Fibroblast of skin of left quadriceps (primary cell): ENCODE data around the gene EFCC1.
"Not testable (repeated sequence)": the region's sequence is repeated elsewhere in the genome, so short reads cannot be mapped to it uniquely, and the experiment has no call there.

Source experiments
- DNase-seq, 2 experiments: peaks; one replicate each; pipeline ENCODE4 v3.0.0-alpha.2; 2013; ENCODE audit warnings: low read depth in 2 of 2

EFCC1 gene

GRCh38 chr3:129054605-129055104 is 53.6 kb downstream of the EFCC1 start:
- no peak for DNase-seq

- DNase-seq = no peak
These were observed 55.5 kb downstream of the EFCC1 start for GRCh38 chr3:129056451-129057173.

DNA sequence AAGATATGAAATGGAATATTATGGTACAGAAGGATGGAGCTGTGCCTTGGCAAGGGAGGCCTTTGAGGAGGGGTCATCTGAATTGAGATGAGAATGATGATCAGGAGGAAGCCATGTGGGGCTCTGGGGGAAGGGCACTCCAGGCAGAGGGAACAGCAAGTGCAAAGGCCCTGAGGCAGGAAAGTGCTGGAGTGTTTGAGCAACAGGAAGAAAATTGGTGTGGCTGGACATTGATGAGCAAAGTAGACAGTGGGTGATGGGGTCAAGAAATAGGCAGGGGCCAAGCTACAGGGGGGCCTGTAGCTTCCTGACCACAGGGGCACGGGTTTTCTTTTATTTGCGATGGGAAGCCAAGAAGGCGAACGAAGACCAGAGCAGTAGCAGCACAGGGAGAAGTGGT is 56.1 kb downstream of the EFCC1 start:
- no peak for DNase-seq

DNA sequence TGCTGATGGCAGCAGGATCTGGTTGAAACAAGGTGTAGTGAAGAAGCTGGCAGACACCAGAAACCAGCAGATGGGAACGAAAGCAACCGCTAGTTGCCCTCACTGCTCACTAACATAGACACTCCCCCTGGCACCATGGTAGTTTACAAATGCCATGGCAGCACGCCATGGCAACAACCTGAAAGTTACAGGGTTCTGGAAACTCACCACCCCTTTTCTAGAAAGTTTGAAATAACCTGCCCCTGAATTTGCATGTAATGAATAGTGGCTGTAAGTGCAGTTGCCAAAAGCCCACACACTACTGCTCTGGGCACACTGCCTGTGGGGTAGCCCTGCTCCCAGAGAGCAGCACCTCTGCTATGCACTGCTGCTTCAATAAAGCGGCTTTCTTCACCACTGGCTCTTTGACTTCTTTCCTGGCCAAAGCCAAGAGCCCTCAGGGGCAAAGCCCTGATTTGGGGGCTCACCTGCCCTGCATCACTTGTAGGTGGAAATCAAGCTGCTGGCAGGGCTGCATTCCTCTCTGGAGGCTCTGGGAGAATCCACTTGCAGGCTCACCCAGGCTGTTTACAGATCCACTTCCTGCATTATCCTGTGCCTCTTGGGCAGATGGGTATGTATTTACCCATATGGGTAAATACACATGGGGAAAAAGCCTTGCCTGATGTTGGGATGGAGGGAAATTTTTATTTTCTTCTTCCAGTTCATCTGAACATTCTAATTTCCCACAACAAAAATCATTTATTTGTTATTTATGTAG is 57.5 kb downstream of the EFCC1 start:
- DNase-seq = no peak

DNA sequence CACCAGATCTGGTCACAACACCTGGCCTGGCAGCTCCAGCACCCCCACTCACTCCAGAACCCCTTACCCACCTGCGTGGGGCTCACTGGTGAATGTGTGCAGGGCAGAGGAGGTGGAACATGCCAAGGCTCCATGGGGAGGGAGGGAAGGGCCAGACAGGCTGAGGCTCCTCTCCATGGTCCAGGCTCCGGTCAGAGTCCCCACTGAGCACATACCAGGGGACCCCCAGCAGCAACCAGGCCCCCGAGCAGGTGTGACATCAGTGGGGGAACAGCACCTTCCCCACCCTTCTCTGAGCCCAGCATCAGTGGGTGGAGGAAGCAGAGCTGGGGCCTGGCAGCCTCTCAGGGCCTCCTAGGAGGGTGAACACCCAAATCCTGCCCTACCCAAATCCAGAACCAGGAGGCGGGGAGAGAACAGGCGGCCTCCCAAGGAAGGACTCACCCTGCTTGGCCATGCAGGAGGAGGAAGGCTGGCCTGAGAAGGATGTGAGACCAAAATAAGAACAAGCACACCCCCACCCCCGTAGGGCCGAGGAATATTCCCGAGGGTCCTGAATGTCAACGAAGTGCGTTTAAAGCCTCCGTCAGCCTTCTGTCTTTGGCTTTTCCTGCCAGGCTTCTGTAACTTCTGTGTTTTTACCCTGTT is 58.3 kb downstream of the EFCC1 start:
- DNase-seq = no peak

- no peak for DNase-seq
These were observed 59.3 kb downstream of the EFCC1 start, which contains the start of gene GP9 for GRCh38 chr3:129060276-129061022. Gene GP9 (plus strand): TSS chr3:129060779. CDS start chr3:129061740, 961 bp downstream.

DNA sequence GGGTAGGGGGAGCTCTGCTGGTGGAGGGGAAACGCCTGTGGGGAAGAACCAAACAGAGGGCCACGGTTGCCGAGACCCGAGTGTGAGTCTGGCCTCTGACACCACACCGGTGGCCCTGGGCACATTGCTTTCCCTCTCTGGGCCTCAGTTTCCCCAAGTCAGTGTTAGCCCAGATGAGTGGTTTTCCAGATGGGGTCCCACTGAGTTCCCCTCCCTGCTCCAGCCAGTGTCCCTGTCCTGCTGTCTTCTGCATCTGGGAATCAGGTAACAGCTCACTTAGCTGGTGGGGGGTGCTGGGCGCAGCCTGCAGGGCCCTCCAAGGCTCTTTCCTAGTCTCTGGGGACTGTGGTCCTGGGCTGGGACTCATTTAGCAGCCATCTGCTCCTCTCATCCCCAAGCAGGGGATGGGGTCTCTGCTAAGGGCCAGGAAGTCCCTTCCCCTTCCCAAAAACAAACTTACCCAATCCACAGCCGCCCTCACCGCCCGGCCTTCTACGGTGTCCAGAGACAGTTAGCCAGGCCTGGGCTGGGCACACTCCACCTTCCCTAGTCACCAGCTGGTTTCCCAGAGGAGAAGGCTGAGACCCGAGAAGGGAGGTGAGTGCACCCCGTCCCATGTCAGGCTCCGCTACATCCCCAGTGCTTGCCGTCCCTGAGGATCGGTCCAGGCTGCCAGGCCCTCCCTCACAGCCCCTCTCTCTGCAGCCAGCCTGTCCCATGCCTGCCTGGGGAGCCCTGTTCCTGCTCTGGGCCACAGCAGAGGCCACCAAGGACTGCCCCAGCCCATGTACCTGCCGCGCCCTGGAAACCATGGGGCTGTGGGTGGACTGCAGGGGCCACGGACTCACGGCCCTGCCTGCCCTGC is 60.2 kb downstream of the EFCC1 start:
- DNase-seq = no peak

- no peak for DNase-seq
These were observed 61.1 kb downstream of the EFCC1 start for GRCh38 chr3:129061888-129062834.

- no peak for DNase-seq
These were observed 62.1 kb downstream of the EFCC1 start for GRCh38 chr3:129063091-129063640.

DNA sequence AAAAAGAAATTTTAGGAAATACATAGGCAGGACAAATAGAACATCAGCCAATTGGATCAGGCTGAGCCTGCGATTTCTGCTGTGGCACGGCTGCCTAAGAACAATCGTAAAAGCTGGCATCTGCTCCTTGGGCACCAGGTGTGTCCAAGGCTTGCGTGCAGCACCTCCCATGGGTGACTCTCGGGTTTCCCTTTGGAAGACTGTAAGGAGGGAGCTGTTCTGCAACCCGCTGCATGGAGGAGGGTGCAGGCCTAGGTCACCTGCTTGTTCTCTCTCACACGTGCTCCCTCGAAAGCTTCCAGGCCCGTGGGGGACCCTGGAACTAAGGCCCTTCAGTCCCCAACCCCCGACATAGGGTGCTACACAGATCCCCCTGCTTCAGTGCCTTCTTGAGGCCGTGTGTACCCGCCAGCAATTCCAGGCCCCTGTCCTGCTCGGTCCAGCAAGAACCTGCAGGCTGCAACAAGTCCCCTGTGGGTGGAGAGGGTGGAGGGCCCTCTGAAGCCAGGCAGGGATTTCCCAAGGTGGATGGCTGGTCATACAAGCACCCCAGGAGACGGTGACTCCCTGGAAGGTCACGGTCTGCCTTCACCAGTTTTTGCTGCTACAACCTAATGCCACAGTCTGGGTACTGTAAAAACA is 62.9 kb downstream of the EFCC1 start:
- DNase-seq = no peak

GRCh38 chr3:129065016-129065719 is 64.1 kb downstream of the EFCC1 start:
- DNase-seq = no peak

- DNase-seq = no peak
These were observed 64.6 kb downstream of the EFCC1 start for GRCh38 chr3:129065720-129066073.

DNA sequence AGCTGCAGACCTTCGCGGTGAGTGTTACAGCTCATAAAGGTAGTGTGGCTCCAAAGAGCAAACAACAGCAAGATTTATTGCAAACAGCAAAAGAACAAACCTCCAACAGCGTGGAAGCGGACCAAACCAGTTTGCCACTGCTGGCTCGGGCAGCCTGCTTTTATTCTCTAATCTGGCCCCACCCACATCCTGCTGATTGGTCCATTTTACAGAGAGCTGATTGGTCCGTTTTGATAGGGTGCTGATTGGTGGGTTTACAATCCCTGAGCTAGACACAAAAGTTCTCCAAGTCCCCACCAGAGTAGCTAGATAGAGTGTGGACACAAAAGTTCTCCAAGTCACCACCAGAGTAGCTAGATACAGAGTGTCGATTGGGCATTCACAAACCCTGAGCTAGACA is 66.6 kb downstream of the EFCC1 start:
- DNase-seq = not testable (repeated sequence)

- DNase-seq = no peak
These were observed 67.3 kb downstream of the EFCC1 start for GRCh38 chr3:129068291-129068886.

DNA sequence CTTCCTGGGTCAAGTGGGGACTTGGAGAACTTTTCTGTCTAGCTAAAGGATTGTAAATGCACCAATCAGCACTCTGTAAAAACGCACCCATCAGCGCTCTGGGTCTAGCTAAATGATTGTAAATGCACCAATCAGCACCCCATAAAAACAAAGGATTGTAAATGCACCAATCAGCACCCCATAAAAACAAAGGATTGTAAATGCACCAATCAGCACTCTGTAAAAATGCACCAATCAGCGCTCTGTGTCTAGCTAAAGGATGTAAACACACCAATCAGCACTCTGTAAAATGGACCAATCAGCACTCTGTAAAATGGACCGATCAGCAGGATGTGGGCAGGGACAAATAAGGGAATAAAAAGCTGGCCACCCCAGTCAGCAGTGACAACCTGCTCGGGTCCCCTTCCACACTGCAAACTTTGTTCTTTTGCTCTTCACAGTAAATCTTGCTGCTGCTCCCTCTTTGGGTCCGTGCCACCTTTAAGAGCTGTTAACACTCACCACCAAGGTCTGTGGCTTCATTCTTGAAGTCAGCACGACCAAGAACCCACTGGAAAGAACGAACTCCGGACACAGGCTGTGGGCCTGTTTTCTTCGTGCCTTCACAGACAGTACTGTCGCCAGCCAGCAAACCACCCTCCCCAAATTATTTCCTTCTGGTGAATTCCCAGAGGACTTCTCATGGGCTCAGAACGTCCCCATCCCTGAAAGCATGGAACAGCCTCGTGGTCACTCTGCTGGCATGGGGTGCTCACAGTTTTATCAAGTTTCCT is 68.4 kb downstream of the EFCC1 start:
- DNase-seq = not testable (repeated sequence)

DNA sequence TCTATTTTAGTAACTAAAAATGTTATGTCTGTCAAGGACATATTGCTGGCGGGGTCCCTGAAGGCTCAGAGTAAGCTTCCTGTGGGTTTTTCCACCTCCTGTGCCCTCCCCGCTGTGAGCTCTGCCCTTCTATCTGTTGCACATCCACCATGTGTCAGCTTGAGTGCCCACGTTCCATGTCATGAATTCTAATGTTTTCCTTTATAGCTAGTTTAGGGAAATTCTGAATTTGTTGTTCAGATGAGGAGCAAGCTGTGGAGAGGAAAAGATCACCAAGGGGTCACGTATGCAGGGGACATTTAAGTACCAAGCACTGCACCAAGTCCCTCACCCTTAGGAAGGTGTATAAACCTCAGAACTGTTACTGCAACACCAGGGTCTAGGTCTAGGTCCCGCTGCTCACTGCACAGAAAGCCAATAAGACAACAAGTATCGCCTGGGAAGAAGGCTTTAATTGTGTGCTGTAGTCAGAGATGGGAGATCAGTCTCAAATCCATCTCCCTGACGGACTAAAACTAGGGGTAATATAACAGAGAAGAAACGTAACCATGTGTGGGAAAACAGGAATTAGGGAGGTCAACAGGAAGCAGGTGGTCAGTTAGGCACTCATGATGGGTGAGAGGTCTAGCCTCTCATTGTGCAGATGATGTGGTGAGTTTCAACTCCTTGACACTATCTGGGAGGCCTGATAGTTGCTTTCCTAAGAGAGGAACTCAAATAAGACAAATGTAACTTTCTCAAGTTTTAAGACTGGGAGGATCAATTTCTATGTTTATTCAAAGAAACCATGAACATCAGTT is 69.2 kb downstream of the EFCC1 start:
- DNase-seq = no peak
